WTC11 (cell line): ENCODE data around the gene KIAA1958.

ENCODE experiments used
- ELF4 ChIP-seq: sonication (generic); formaldehyde crosslinking; IDR thresholded peaks from 2 replicates; pipeline ENCODE4 v1.8.1; 2022; ENCODE audit warnings: low read depth, mild to moderate bottlenecking, moderate library complexity, missing genetic modification reagents
- ESRRA ChIP-seq: sonication (generic); formaldehyde crosslinking; IDR thresholded peaks from 2 replicates; pipeline ENCODE4 v1.8.1; 2022; ENCODE audit warnings: mild to moderate bottlenecking, missing genetic modification reagents, borderline replicate concordance
- GABPB1 ChIP-seq: sonication (generic); formaldehyde crosslinking; IDR thresholded peaks from 2 replicates; pipeline ENCODE4 v1.8.1; 2023; ENCODE audit warnings: mild to moderate bottlenecking, missing genetic modification reagents
- GTF2I ChIP-seq: fragments of 250-450 bp; sonication (Bioruptor Pico); conservative IDR thresholded peaks from 2 replicates; pipeline ENCODE4 v1.4.0; 2021; ENCODE audit warnings: mild to moderate bottlenecking
- KAT7 ChIP-seq: sonication (generic); formaldehyde crosslinking; IDR thresholded peaks from 2 replicates; pipeline ENCODE4 v1.8.1; 2023; ENCODE audit warnings: missing genetic modification reagents, mild to moderate bottlenecking, borderline replicate concordance
- ZBTB21 ChIP-seq: sonication (generic); formaldehyde crosslinking; IDR thresholded peaks from 2 replicates; pipeline ENCODE4 v1.8.1; 2023; ENCODE audit warnings: mild to moderate bottlenecking, missing genetic modification reagents, borderline replicate concordance
- ZNF423 ChIP-seq: fragments of 250-450 bp; sonication (Bioruptor Pico); IDR thresholded peaks from 2 replicates; pipeline ENCODE4 v2.1.2; 2022; ENCODE audit warnings: mild to moderate bottlenecking, moderate library complexity
- TF ChIP-seq, protein P1 (sequence below): fragments of 200-600 bp; IDR thresholded peaks from 2 replicates; pipeline ENCODE4 v1.8.0; 2022; ENCODE audit warnings: antibody characterized with exemption
- TF ChIP-seq, protein P2 (sequence below): sonication (generic); formaldehyde crosslinking; conservative IDR thresholded peaks from 2 replicates; pipeline ENCODE4 v1.8.1; 2022; ENCODE audit warnings: mild to moderate bottlenecking, missing genetic modification reagents
- TF ChIP-seq, protein P3 (sequence below): fragments of 250-450 bp; sonication (Bioruptor Pico); IDR thresholded peaks from 2 replicates; pipeline ENCODE4 v1.8.0; 2021; ENCODE audit warnings: mild to moderate bottlenecking

DNA sequence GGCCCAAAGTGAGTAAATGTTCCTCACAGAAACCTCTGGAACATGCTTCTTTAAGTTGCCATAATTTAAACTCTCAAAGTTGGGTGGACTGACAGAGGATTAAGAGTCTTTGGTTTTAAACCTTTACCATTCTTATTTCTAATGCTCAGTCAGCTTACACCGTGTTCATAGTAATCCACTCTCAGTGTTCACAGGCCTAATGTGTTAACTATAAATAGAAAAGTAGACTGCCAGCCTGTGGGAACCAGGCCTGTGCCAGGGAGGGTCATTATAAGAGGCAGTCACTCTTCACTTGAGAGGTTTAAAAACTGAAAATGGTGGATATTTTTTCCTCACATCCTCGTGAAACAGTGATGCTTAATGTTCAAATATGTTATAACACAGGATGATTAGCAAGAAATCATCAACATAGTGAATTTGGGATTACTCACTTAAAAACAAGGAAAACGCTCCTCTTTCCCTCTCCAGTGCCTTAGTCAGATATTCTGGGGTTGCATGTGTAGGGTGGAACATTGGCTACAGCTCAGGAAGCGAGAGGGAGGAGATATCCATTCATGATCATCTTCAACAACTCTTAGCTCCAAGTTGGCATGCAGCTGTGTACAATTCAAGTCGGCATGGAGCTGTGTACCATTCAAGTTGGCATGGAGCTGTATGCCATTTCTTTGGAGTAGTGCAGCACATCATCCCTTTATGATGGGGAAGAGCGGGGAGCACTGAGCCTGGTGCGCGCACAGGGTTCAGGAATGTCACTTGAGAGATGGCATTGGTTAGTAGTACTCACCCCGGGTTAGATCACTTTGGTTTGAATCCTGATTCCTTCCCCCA lies 65.8 kb downstream of the KIAA1958 start:
- TF ChIP-seq, protein P1, sequence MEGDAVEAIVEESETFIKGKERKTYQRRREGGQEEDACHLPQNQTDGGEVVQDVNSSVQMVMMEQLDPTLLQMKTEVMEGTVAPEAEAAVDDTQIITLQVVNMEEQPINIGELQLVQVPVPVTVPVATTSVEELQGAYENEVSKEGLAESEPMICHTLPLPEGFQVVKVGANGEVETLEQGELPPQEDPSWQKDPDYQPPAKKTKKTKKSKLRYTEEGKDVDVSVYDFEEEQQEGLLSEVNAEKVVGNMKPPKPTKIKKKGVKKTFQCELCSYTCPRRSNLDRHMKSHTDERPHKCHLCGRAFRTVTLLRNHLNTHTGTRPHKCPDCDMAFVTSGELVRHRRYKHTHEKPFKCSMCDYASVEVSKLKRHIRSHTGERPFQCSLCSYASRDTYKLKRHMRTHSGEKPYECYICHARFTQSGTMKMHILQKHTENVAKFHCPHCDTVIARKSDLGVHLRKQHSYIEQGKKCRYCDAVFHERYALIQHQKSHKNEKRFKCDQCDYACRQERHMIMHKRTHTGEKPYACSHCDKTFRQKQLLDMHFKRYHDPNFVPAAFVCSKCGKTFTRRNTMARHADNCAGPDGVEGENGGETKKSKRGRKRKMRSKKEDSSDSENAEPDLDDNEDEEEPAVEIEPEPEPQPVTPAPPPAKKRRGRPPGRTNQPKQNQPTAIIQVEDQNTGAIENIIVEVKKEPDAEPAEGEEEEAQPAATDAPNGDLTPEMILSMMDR = no peak
- TF ChIP-seq, protein P2, sequence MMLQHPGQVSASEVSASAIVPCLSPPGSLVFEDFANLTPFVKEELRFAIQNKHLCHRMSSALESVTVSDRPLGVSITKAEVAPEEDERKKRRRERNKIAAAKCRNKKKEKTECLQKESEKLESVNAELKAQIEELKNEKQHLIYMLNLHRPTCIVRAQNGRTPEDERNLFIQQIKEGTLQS (CRISPR knock-in tag) = no peak
- TF ChIP-seq ZNF423 (no peak), GABPB1 (CRISPR knock-in tag) (no peak), ESRRA (CRISPR knock-in tag) (no peak), GTF2I (no peak), ELF4 (CRISPR knock-in tag) (no peak), ZBTB21 (no peak), KAT7 (CRISPR knock-in tag) (no peak)
- TF ChIP-seq, protein P3, sequence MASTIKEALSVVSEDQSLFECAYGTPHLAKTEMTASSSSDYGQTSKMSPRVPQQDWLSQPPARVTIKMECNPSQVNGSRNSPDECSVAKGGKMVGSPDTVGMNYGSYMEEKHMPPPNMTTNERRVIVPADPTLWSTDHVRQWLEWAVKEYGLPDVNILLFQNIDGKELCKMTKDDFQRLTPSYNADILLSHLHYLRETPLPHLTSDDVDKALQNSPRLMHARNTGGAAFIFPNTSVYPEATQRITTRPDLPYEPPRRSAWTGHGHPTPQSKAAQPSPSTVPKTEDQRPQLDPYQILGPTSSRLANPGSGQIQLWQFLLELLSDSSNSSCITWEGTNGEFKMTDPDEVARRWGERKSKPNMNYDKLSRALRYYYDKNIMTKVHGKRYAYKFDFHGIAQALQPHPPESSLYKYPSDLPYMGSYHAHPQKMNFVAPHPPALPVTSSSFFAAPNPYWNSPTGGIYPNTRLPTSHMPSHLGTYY (CRISPR knock-in tag) = no peak
